Stimulated activated CD8-positive, alpha-beta memory T cell treated with anti-CD3 and anti-CD28 coated beads, Interleukin-7, amount 100 ng/mL, for 48 hours (primary cell): ENCODE results near the gene SPIN2B.

Source experiments
- DNase-seq, 2 donors: peaks; one replicate each; pipeline ENCODE4 v3.0.0-alpha.2; 2020; ENCODE audit warnings: low read depth in 1 of 2; ENCODE audit errors: extremely low read depth in 1 of 2

SPIN2B gene

DNA sequence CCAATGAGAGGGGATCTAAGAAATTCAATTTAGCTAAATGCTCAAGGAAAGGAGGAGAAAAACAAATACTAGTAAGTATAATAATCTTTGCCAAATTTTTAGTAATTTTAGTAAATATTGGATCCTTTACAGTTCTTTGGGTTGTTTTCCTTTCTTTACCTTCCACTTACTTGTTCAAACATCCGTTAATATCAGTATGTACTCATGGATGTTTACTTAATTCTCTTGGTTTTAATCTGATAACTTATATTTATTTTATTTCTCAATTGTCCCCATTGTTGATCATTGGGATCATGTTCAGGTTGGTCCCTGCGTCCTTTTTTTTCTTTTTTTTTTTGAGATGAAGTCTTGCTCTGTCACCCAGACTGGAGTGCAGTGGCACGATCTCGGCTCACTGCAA is 46.9 kb downstream of the SPIN2B start:
- DNase-seq, result no peak

DNA sequence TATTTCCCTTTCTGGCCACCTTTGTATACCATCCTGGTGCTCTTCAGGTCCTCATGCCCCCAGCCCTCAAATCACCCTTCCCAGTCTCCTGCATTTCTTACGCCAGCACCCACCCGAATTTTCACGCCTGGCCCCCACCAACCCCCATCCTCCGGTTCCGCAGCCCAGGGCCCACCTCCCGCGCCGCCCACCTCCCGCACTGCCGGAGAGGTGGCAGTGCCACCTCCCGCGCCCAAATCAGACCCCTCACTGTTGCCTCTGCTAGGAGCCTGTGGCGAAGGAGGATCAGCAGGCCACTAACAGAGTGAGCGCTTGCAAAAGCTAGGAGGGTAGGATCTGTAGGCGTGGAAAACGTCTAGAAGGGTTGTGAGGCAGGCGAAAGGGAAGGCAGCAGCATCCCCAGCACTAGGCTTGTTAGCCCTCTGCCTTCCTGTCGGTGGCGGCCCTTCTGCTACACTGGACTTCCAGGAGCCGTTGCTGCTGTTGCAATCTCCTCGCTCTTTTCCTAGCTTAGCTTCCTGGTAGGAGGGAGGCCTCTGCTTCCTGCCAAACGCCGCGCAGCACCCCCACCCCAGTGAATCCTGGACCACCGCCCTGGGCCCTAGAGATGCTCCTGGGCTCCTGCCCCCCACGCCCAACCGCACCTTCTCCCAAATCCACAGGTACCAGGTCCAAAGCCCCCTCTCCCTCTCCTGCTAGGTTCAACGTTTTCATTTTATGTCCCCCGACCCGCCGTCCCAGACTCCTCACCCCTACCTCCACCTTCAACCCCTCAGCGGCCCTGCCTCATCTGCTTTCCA is 51.0 kb downstream of the SPIN2B start:
- DNase-seq, result no peak
